ENCODE results near the gene SALL1. TPM values are rescaled to one million over a fixed set of nuclear protein-coding genes. Genes with fewer than 3 reads are reported as not detected.

Gene SALL1
- total and polyA plus RNA-seq, 2 of the 13 experiments (the other 11 are each of a cell fraction or from before 2014, with no cell fraction given): 6.6 to 12.3 TPM

DNA sequence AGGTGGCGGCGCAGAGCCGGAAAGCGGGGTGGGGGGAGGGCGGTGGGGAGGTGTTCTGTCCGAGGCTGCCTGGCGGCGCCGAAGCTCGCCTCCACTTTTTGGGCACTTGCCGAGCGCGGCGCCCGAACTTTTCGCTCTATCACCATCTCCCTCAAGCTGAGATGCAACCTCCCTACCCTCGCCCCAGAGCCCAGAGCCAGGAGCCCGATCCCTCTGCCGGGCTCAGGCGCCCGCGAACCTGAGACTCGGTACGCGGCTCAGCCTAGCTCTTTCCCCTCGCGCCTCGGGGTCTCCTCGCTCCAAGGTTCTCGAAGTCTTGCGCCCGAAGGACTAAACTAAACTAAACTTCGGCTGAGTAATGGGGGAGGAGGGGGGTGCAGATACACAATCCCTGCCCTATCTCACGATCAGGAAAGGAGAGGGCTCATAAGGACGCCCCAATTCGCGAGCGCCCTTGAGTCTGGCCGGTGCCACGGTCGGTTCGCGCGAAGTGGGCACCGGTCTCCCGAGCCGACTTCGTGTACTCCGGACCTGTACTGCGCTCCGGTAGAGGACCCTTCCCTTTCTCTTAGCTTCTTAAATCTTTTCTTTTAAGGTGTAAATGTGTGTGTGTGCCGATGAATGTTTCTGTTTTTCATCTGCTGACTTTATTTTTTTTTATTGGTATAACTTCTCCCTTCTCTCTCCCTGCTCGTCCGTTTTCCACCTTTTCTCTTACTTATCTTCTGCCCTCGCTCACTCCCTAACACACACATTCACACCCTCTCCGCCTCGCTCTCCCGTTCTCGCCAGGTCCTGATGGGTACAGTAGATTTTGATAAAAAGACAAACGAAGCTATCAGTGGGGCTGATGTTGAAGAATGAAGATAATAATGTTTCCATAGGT lies 1.9 kb upstream of the SALL1 start:
- no peak overlapping the region for H2AFZ ChIP-seq (ENCODE audit: low read length)
- no TSS peak for BruUV-seq (replicated peaks)
- DNase-seq (ENCODE audit: low spot score) (no peak), ATAC-seq (peak; percentile 37), FAIRE-seq (no peak)
- H3K4me2 ChIP-seq (ENCODE audit: low read depth, low read length): peak overlapping the region; percentile 90
- H3K4me1 ChIP-seq (ENCODE audit: insufficient read depth, low read length): peaks cover 53% of the 10 kb centered on the region
- H4K20me1 ChIP-seq (ENCODE audit: insufficient read depth, low read length): no peaks in the 10 kb centered on the region
- peaks cover 6 to 32% of the 10 kb centered on the region in 2 experiments for H3K27me3 ChIP-seq (ENCODE audit: control insufficient read depth in 1 of 2, insufficient read depth in 2 of 2, low read length in 2 of 2)
- peak overlapping the region; percentile 90 to 97 (median 94) for H3K4me3 ChIP-seq (replicated peaks in 1 of 3; ENCODE audit: insufficient read depth in 1 of 3, low read depth in 2 of 3, low read length in 3 of 3)
- POLR2A ChIA-PET: interaction anchor here (1.0 to 1.4 kb wide), 5 partner anchors 31 to 102 kb away, joined by 3 to 14 read pairs (median 4); no protein-coding TSS in a partner anchor
- in situ Hi-C loops (cut with HindIII; ENCODE audit: extremely low pct_ligation_motif_present, low pct_unique_long_range_greater_than_20kb) (loop anchor here (5.0 kb wide), 1 partner anchor 609 kb away; no protein-coding TSS in a partner anchor), intact Hi-C loops (cut with micrococcal nuclease; ENCODE audit: unreplicated experiment) (loop anchor here (1.0 to 5.0 kb wide), 4 partner anchors 95 to 610 kb away; no protein-coding TSS in a partner anchor)
- no peaks in the 10 kb centered on the region for H3K9me3 ChIP-seq (ENCODE audit: low read length)
- peak overlapping the region; percentile 86 for H3K27ac ChIP-seq (ENCODE audit: extremely low read length, insufficient read depth, low read length)
- WGBS (ENCODE audit: low lambda C conversion rate): 20% methylated on average over 43 of the region's 60 CpGs
- CTCF ChIA-PET (ENCODE audit: low intra/inter-chr PET ratio, low total read pairs): no interaction called here
- peak overlapping the region; percentile 50; the same call in 1 of the 2 replicates for H3K9ac ChIP-seq (ENCODE audit: insufficient read depth, low read depth, low read length)
- peaks cover 25% of the 10 kb centered on the region for H3K79me2 ChIP-seq (ENCODE audit: insufficient read depth, low read length)
- no peaks in the 10 kb centered on the region for H3K36me3 ChIP-seq (replicated peaks in 1 of 2; ENCODE audit: control insufficient read depth in 1 of 2, insufficient read depth in 2 of 2, low read length in 2 of 2)
- TF ChIP-seq CC2D1A (CRISPR knock-in tag; IDR thresholded peaks at IDR 0.05) (no peak), HNRNPL (IDR thresholded peaks at IDR 0.05; ENCODE audit: low read depth, low read length) (peak; percentile 58; the same call in 1 of the 2 replicates), FIP1L1 (IDR thresholded peaks at IDR 0.05; ENCODE audit: borderline replicate concordance, insufficient read depth, low read depth, low read length) (no peak), TCF12 (IDR thresholded peaks at IDR 0.05) (no peak), TCF12 (CRISPR knock-in tag; IDR thresholded peaks at IDR 0.05) (no peak), RCOR2 (CRISPR knock-in tag; IDR thresholded peaks at IDR 0.05) (no peak), U2AF1 (optimal IDR thresholded peaks at IDR 0.05; ENCODE audit: low read depth, low read length) (no peak), SETDB1 (CRISPR knock-in tag; IDR thresholded peaks at IDR 0.05; ENCODE audit: borderline replicate concordance) (no peak), ZFY (CRISPR knock-in tag; IDR thresholded peaks at IDR 0.05) (peak; percentile 4; the same call in 1 of the 2 replicates), EZH2 (conservative IDR thresholded peaks at IDR 0.05; ENCODE audit: low read depth, low read length) (0 out of 2 replicates have a peak, but pooled peaks have one; percentile 75)
- TF ChIP-seq, protein P1, sequence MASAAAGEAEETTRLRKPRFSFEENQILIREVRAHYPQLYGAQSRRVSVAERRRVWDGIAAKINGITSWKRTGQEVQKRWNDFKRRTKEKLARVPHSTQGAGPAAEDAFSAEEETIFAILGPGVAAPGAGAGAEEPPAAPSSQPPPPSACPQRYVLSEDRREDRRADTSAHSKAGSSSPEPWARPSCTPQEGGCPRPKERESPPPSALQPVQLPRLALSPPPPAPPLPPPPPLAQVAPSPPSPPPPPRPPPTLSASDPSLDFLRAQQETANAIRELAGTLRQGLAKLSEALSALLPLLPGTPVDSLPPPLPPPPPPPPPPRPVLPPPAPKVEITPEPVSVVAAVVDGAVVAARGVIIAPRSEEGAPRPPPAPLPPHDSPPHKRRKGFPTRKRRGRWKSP (CRISPR knock-in tag; IDR thresholded peaks at IDR 0.05): no peak
- TF ChIP-seq, protein P2, sequence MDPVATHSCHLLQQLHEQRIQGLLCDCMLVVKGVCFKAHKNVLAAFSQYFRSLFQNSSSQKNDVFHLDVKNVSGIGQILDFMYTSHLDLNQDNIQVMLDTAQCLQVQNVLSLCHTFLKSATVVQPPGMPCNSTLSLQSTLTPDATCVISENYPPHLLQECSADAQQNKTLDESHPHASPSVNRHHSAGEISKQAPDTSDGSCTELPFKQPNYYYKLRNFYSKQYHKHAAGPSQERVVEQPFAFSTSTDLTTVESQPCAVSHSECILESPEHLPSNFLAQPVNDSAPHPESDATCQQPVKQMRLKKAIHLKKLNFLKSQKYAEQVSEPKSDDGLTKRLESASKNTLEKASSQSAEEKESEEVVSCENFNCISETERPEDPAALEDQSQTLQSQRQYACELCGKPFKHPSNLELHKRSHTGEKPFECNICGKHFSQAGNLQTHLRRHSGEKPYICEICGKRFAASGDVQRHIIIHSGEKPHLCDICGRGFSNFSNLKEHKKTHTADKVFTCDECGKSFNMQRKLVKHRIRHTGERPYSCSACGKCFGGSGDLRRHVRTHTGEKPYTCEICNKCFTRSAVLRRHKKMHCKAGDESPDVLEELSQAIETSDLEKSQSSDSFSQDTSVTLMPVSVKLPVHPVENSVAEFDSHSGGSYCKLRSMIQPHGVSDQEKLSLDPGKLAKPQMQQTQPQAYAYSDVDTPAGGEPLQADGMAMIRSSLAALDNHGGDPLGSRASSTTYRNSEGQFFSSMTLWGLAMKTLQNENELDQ (CRISPR knock-in tag; IDR thresholded peaks at IDR 0.05; ENCODE audit: borderline replicate concordance): no peak
- TF ChIP-seq, protein P3, sequence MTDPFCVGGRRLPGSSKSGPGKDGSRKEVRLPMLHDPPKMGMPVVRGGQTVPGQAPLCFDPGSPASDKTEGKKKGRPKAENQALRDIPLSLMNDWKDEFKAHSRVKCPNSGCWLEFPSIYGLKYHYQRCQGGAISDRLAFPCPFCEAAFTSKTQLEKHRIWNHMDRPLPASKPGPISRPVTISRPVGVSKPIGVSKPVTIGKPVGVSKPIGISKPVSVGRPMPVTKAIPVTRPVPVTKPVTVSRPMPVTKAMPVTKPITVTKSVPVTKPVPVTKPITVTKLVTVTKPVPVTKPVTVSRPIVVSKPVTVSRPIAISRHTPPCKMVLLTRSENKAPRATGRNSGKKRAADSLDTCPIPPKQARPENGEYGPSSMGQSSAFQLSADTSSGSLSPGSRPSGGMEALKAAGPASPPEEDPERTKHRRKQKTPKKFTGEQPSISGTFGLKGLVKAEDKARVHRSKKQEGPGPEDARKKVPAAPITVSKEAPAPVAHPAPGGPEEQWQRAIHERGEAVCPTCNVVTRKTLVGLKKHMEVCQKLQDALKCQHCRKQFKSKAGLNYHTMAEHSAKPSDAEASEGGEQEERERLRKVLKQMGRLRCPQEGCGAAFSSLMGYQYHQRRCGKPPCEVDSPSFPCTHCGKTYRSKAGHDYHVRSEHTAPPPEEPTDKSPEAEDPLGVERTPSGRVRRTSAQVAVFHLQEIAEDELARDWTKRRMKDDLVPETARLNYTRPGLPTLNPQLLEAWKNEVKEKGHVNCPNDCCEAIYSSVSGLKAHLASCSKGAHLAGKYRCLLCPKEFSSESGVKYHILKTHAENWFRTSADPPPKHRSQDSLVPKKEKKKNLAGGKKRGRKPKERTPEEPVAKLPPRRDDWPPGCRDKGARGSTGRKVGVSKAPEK (CRISPR knock-in tag; IDR thresholded peaks at IDR 0.05; ENCODE audit: borderline replicate concordance): peak; percentile 92; the same call in 1 of the 2 replicates

Measured in HepG2 (cell line).